Measurements from ENCODE around the gene LY9. TPM values are rescaled to one million over a fixed set of nuclear protein-coding genes. Genes with fewer than 3 reads are reported as not detected.

LY9 gene
- total RNA-seq, 5 donors from 2014 or later (not counting 1 experiment from before 2014, with no cell fraction given), result 95.4 to 127 (median 101) TPM

GRCh38 chr1:160800645-160801408 lies 4.9 kb downstream of the LY9 start:
- peak in 3 of 4 experiments; percentile 34 to 52 (median 45) for ATAC-seq (replicated peaks in 1 of 4)
- DNase-seq, result peak in 1 of 35 experiments; percentile 70
- ChIA-PET POLR2A (no interaction called here), CTCF (interaction anchor here in 1 of 2 donors (0.5 kb wide), 1 partner anchor 33 kb away, joined by 3 read pairs; no protein-coding TSS in a partner anchor)
- Mint-ChIP-seq H3K27ac (peak overlapping the region; percentile 91 to 99), H3K27me3 (no peaks in the 10 kb centered on the region), H3K4me3 (peak overlapping the region; percentile 93 to 99 (median 98)), H3K4me1 (peaks cover 66 to 91% (median 83%) of the 10 kb centered on the region in 3 donors), H3K36me3 (peaks cover 59% of the 10 kb centered on the region), H3K9me3 (peaks cover 0 to 4% (median 0%) of the 10 kb centered on the region in 3 donors)
- Histone ChIP-seq H3K9me3 (peaks cover 7% of the 10 kb centered on the region), H3K36me3 (ENCODE audit: control insufficient read depth in 2 of 2, extremely low read depth in 1 of 2, insufficient read depth in 1 of 2, low read length in 1 of 2) (peaks cover 10 to 39% of the 10 kb centered on the region in 2 donors), H3K27ac (ENCODE audit: low read length) (peak overlapping the region; percentile 93), H3K4me1 (ENCODE audit: control insufficient read depth in 1 of 2, extremely low read depth in 1 of 2, insufficient read depth in 2 of 2, low read length in 2 of 2) (peaks cover 39 to 44% of the 10 kb centered on the region in 2 experiments), H3K4me3 (ENCODE audit: control insufficient read depth in 1 of 2, extremely low read depth in 1 of 2, low read length in 1 of 2) (peak overlapping the region; percentile 72 to 92), H3K27me3 (replicated peaks in 1 of 2; ENCODE audit: control insufficient read depth in 2 of 2, extremely low read depth in 1 of 2, insufficient read depth in 2 of 2, low read length in 1 of 2) (no peaks in the 10 kb centered on the region)
- no CpG with 5 or more reads among the region's 4 CpGs for WGBS (ENCODE audit: insufficient coverage)

DNA sequence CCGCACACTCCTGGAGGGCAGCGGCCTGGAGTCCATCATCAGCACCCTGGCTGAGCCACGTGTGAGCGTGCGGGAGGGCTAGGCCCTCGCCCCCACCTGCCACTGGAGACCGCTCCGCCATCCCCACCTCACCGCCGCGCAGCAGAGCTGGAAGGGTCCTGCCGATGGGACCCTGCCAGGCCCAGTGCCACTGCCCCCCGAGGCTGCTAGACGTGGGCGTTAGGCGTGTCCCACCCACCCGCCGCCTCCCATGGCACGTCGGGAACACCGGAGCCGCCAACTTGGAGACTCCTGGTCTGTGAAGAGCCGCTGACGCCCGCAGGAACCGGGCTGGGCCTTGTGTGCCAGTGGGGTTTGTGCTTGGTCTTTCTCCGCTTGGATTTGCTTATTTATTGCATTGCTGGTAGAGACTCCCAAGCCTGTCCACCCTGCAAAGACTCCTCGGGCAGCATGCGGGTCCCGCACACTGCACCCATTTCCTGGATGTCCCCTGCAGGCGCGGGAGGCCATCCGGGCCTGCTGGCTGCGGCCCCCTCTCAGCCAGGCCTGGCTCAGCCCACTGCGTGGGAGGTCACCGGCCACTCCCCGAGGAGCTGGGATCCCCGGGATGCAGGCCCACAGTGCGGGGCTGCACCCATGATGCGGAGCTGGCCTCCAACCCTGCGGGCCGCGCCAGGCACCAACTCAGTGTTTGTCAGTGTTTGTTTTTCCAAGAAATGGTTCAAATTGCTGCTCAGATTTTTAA lies 6.0 kb downstream of the LY9 start:
- ATAC-seq (replicated peaks in 1 of 4), result no peak
- peaks cover 6 to 14% (median 7%) of the 10 kb centered on the region in 3 donors for H3K9me3 Mint-ChIP-seq
- Histone ChIP-seq H3K9me3 (peaks cover 12% of the 10 kb centered on the region), H3K36me3 (ENCODE audit: control insufficient read depth in 2 of 2, extremely low read depth in 1 of 2, insufficient read depth in 1 of 2, low read length in 1 of 2) (peaks cover 10 to 45% of the 10 kb centered on the region in 2 donors), H3K27ac (ENCODE audit: low read length) (no peak overlapping the region), H3K4me1 (ENCODE audit: control insufficient read depth in 1 of 2, extremely low read depth in 1 of 2, insufficient read depth in 2 of 2, low read length in 2 of 2) (peaks cover 39 to 40% of the 10 kb centered on the region in 2 experiments), H3K4me3 (ENCODE audit: control insufficient read depth in 1 of 2, extremely low read depth in 1 of 2, low read length in 1 of 2) (no peak overlapping the region), H3K27me3 (replicated peaks in 1 of 2; ENCODE audit: control insufficient read depth in 2 of 2, extremely low read depth in 1 of 2, insufficient read depth in 2 of 2, low read length in 1 of 2) (no peaks in the 10 kb centered on the region)
- peaks cover 73 to 95% (median 87%) of the 10 kb centered on the region in 3 donors for H3K4me1 Mint-ChIP-seq
- H3K27me3 Mint-ChIP-seq, result no peaks in the 10 kb centered on the region
- POLR2A ChIA-PET, result interaction anchor here in 1 of 2 donors (0.6 kb wide), 1 partner anchor 86 kb away, joined by 3 read pairs; no protein-coding TSS in a partner anchor
- CTCF ChIA-PET, result interaction anchor here (0.8 to 1.6 kb wide), 2 partner anchors 9 to 34 kb away, joined by 4 read pairs; no protein-coding TSS in a partner anchor
- WGBS (ENCODE audit: insufficient coverage), result 97% methylated on average over 34 of the region's 43 CpGs
- peaks cover 69% of the 10 kb centered on the region for H3K36me3 Mint-ChIP-seq
- DNase-seq, result no peak
- H3K4me3 Mint-ChIP-seq, result peak overlapping the region; percentile 93 to 99 (median 98)
- peak overlapping the region; percentile 91 to 99 for H3K27ac Mint-ChIP-seq

GRCh38 chr1:160806109-160806665 lies 10.2 kb downstream of the LY9 start:
- no peak overlapping the region for H3K27ac ChIP-seq (ENCODE audit: low read length)
- ATAC-seq (replicated peaks in 1 of 4), result peak in 1 of 4 experiments; percentile 46
- DNase-seq, result peak in 1 of 35 experiments; percentile 22

DNA sequence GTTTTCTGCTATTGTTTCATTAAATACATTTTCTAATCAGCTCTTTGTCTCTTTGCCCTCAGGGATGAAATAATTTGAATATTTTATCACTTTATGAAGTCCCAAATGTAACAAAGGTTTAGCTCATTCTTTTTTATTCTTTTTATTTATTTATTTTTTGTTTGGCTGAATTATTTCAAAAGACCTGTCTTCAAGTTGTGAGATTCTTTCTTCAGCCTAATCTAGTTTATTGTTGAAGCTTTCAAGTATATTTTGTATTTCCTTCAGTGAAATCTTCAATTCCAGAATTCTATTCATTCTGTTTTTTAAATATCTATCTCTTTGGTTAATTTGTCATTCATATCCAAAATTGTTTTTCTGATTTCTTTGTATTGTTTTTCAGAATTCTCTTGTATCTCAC lies 10.8 kb downstream of the LY9 start:
- H3K27me3 Mint-ChIP-seq, result no peaks in the 10 kb centered on the region
- peaks cover 7 to 18% (median 9%) of the 10 kb centered on the region in 3 donors for H3K9me3 Mint-ChIP-seq
- H3K36me3 ChIP-seq (ENCODE audit: control insufficient read depth in 2 of 2, extremely low read depth in 1 of 2, insufficient read depth in 1 of 2, low read length in 1 of 2), result peaks cover 13 to 72% of the 10 kb centered on the region in 2 donors
- H3K27ac ChIP-seq (ENCODE audit: low read length), result no peak overlapping the region
- ChIA-PET CTCF (interaction anchor here (0.6 to 3.0 kb wide), 8 partner anchors 10 to 134 kb away, joined by 3 to 19 read pairs (median 4); partner anchors contain the start of gene LY9 (in 1 of the 2)), POLR2A (interaction anchor here (0.6 to 1.6 kb wide), 3 partner anchors 9 to 124 kb away, joined by 5 to 6 read pairs (median 6); partner anchors contain the start of gene LY9 (in 1 of the 2))
- peak overlapping the region; percentile 70 to 80 for H3K27ac Mint-ChIP-seq
- peaks cover 12% of the 10 kb centered on the region for H3K9me3 ChIP-seq
- H3K4me1 ChIP-seq (ENCODE audit: control insufficient read depth in 1 of 2, extremely low read depth in 1 of 2, insufficient read depth in 2 of 2, low read length in 2 of 2), result peaks cover 7 to 36% of the 10 kb centered on the region in 2 experiments
- H3K27me3 ChIP-seq (replicated peaks in 1 of 2; ENCODE audit: control insufficient read depth in 2 of 2, extremely low read depth in 1 of 2, insufficient read depth in 2 of 2, low read length in 1 of 2), result no peaks in the 10 kb centered on the region
- H3K4me3 ChIP-seq (ENCODE audit: control insufficient read depth in 1 of 2, extremely low read depth in 1 of 2, low read length in 1 of 2), result no peak overlapping the region
- DNase-seq (no peak), ATAC-seq (replicated peaks in 1 of 4) (no peak)
- H3K4me1 Mint-ChIP-seq, result peaks cover 84 to 91% (median 85%) of the 10 kb centered on the region in 3 donors
- H3K36me3 Mint-ChIP-seq, result peaks cover 80% of the 10 kb centered on the region
- peak overlapping the region in 2 of 3 donors; percentile 29 to 71 for H3K4me3 Mint-ChIP-seq

More at GRCh38 chr1:160806109-160806665, 10.2 kb downstream of the LY9 start:
- peaks cover 12% of the 10 kb centered on the region for H3K9me3 ChIP-seq
- Mint-ChIP-seq H3K27me3 (no peaks in the 10 kb centered on the region), H3K36me3 (peaks cover 80% of the 10 kb centered on the region), H3K4me1 (peaks cover 84 to 91% (median 85%) of the 10 kb centered on the region in 3 donors), H3K9me3 (peaks cover 7 to 18% (median 9%) of the 10 kb centered on the region in 3 donors), H3K4me3 (peak overlapping the region in 2 of 3 donors; percentile 41 to 71), H3K27ac (peak overlapping the region in 1 of 2 donors; percentile 69)
- CTCF ChIA-PET, result interaction anchor here (0.6 to 3.0 kb wide), 14 partner anchors 10 to 307 kb away, joined by 3 to 19 read pairs (median 4); partner anchors contain the start of gene LY9 (in 1 of the 2)
- H3K4me3 ChIP-seq (ENCODE audit: control insufficient read depth in 1 of 2, extremely low read depth in 1 of 2, low read length in 1 of 2), result no peak overlapping the region
- H3K4me1 ChIP-seq (ENCODE audit: control insufficient read depth in 1 of 2, extremely low read depth in 1 of 2, insufficient read depth in 2 of 2, low read length in 2 of 2), result peaks cover 12 to 38% of the 10 kb centered on the region in 2 experiments
- H3K27me3 ChIP-seq (replicated peaks in 1 of 2; ENCODE audit: control insufficient read depth in 2 of 2, extremely low read depth in 1 of 2, insufficient read depth in 2 of 2, low read length in 1 of 2), result no peaks in the 10 kb centered on the region
- POLR2A ChIA-PET, result interaction anchor here (0.6 to 1.6 kb wide), 9 partner anchors 8 to 349 kb away, joined by 3 to 11 read pairs (median 6); partner anchors contain the start of gene LY9 (in 1 of the 2)
- H3K36me3 ChIP-seq (ENCODE audit: control insufficient read depth in 2 of 2, extremely low read depth in 1 of 2, insufficient read depth in 1 of 2, low read length in 1 of 2), result peaks cover 13 to 69% of the 10 kb centered on the region in 2 donors
- WGBS (ENCODE audit: insufficient coverage), result no CpG with 5 or more reads among the region's 1 CpG

DNA sequence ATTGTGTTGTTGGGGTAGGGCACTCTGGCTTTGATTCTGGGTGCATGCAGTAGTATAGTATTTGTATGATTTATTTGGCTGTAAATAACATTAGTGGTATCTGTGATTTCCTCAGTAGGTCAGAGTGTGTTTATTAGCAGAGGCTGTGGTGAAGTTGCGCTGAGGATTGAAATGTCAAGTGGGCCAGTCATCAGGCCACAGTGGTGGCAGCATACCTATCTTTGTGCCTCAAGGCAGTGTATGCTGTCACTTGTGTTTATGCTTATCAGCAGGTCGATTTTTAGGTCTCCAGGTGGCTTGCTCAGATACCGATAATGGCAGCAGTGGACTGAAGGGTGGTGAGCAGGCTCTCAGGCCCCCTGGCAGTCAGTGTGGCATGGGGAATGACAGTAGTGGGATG lies 11.3 kb downstream of the LY9 start:
- ChIA-PET POLR2A (interaction anchor here in 1 of 2 donors (1.6 kb wide), 1 partner anchor 9 kb away, joined by 6 read pairs; no protein-coding TSS in a partner anchor), CTCF (interaction anchor here (0.8 to 3.0 kb wide), 6 partner anchors 11 to 134 kb away, joined by 3 to 19 read pairs (median 4); partner anchors contain the start of gene LY9 (in 1 of the 2))
- H3K36me3 Mint-ChIP-seq, result peaks cover 85% of the 10 kb centered on the region
- peaks cover 7 to 18% (median 9%) of the 10 kb centered on the region in 3 donors for H3K9me3 Mint-ChIP-seq
- peaks cover 8 to 72% of the 10 kb centered on the region in 2 donors for H3K36me3 ChIP-seq (ENCODE audit: control insufficient read depth in 2 of 2, extremely low read depth in 1 of 2, insufficient read depth in 1 of 2, low read length in 1 of 2)
- DNase-seq, result no peak
- H3K4me3 ChIP-seq (ENCODE audit: control insufficient read depth in 1 of 2, extremely low read depth in 1 of 2, low read length in 1 of 2), result no peak overlapping the region
- no peak overlapping the region for H3K27ac ChIP-seq (ENCODE audit: low read length)
- no peaks in the 10 kb centered on the region for H3K27me3 ChIP-seq (replicated peaks in 1 of 2; ENCODE audit: control insufficient read depth in 2 of 2, extremely low read depth in 1 of 2, insufficient read depth in 2 of 2, low read length in 1 of 2)
- peak overlapping the region; percentile 70 to 80 for H3K27ac Mint-ChIP-seq
- H3K9me3 ChIP-seq, result peaks cover 12% of the 10 kb centered on the region
- no peak for ATAC-seq (replicated peaks in 1 of 4)
- WGBS (ENCODE audit: insufficient coverage), result 75% methylated on average over 3 of the region's 3 CpGs
- peaks cover 4 to 32% of the 10 kb centered on the region in 2 experiments for H3K4me1 ChIP-seq (ENCODE audit: control insufficient read depth in 1 of 2, extremely low read depth in 1 of 2, insufficient read depth in 2 of 2, low read length in 2 of 2)
- H3K4me1 Mint-ChIP-seq, result peaks cover 88 to 96% (median 90%) of the 10 kb centered on the region in 3 donors
- no peaks in the 10 kb centered on the region for H3K27me3 Mint-ChIP-seq
- H3K4me3 Mint-ChIP-seq, result peak overlapping the region in 2 of 3 donors; percentile 29 to 71

Measured in T-cell (primary cell).